GM12801 (cell line): ENCODE data around the gene MPPED1.

Experiments used
- TF ChIP-seq, protein P1 (sequence below): IDR thresholded peaks from one replicate; pipeline ENCODE4 v1.5.1; 2011; ENCODE audit warnings: control low read depth; ENCODE audit not compliant: insufficient read length; ENCODE audit errors: extremely low read depth

Gene MPPED1

DNA sequence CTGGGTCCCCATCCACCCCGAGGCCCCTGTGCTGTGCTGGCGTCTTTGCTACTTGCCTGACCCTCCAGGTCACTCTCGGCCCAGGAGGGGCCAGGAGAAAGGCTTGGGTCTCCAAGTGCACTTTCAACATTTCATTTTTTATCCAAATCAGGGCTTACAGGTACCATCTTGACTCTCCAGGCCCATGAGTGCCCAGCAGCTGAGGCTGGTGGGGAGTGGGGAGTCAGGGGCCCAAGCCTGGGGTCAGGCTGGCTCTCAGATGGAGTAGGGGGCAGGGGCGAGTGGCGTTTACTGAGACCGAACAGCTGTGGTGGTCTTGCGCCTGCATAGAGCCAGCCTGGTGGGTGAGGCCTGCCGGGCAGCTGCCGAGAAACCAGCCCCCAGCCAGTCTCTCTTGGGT is 61.6 kb downstream of the MPPED1 start:
- TF ChIP-seq, protein P1, sequence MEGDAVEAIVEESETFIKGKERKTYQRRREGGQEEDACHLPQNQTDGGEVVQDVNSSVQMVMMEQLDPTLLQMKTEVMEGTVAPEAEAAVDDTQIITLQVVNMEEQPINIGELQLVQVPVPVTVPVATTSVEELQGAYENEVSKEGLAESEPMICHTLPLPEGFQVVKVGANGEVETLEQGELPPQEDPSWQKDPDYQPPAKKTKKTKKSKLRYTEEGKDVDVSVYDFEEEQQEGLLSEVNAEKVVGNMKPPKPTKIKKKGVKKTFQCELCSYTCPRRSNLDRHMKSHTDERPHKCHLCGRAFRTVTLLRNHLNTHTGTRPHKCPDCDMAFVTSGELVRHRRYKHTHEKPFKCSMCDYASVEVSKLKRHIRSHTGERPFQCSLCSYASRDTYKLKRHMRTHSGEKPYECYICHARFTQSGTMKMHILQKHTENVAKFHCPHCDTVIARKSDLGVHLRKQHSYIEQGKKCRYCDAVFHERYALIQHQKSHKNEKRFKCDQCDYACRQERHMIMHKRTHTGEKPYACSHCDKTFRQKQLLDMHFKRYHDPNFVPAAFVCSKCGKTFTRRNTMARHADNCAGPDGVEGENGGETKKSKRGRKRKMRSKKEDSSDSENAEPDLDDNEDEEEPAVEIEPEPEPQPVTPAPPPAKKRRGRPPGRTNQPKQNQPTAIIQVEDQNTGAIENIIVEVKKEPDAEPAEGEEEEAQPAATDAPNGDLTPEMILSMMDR, result no peak

- TF ChIP-seq, protein P1, result no peak
Observed at GRCh38 chr22:43474161-43475101, 62.6 kb downstream of the MPPED1 start.

GRCh38 chr22:43475549-43476076 is 63.8 kb downstream of the MPPED1 start:
- TF ChIP-seq, protein P1, result no peak

DNA sequence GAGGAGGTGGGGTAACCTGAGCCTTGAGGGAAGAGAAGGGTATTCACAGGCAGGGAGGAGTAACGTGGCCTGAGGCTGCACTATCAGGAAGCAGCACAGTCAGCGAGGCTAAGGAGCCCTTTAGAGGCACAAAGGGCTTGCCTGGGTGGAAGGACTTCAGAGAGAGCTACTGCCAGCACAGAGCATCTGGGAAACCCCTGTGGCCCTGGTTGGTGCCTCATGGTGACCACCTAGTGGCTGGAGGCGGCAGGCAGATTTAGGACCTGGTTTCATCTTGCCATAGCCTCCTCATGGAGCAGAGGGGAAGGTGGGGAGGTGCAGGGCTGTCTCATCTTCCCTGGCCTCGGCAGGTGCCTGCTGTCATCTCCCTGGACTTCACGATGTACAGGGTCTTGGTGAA is 64.5 kb downstream of the MPPED1 start:
- TF ChIP-seq, protein P1, result no peak

DNA sequence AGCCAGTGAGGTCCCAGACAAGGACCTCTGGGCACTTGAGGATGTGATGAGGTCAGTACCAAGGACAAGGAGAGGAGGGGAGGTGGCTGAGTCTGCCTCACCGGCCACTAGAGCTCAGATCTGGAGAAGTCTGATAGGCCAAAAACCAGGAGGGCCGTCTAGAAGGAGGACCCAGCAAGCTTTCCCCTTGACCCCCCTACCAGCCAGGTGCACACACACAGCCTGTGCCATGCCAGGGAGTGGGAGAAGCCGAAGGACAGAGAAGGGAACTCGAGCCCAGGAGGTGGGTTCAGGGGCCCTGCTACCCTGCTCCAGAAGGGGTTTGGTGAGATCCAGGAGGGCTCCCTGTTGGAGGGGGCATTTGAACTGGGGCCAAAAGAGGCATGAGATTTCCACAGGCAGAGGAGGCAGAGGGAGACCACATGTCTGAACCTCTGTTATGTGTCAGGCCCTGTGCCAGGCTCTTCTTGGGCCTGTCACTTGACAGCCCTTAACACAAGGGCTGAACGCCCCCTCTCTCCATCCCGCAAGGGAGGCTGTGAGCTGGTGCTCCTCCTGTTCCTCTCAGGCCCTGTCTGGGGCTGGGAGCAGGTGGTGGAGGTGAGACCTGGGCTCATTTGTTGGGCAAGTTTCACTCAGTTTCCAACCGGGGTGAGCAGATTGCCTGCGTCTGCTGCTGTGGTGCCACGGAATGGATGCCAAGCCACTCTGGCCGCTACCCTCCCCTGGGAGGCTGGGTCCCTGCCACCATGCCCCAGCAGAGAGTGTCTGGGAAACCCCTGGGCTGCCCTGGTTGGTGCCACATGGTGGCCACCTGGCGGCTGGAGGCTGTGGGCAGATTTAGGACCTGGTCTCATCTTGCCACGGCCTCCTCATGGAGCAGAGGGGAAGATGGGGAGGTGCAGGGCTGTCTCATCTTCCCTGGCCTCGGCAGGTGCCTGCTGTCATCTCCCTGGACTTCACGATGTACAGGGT is 65.2 kb downstream of the MPPED1 start:
- TF ChIP-seq, protein P1, result no peak

- TF ChIP-seq, protein P1, result no peak
Observed at GRCh38 chr22:43477966-43478365, 66.2 kb downstream of the MPPED1 start.
